ENCODE data around the gene CASZ1. TPM values are rescaled to one million over a fixed set of nuclear protein-coding genes. Genes with fewer than 3 reads are reported as not detected.

Gene CASZ1
- total RNA-seq: 5.1 and 5.2 TPM in 2 replicates
- 1.5 and 1.9 TPM in 2 replicates for polyA plus RNA-seq
- polyA plus RNA-seq (2011; cell fraction: cytosol; rRNA removed): 0.89 and 1.0 TPM in 2 replicates
- polyA plus RNA-seq (2011; cell fraction: nucleus; rRNA removed): 2.1 and 2.4 TPM in 2 replicates
- polyA plus RNA-seq (2012): 0.99 and 1.5 TPM in 2 replicates
- polyA minus RNA-seq: 2.0 and 2.7 TPM in 2 replicates
- polyA minus RNA-seq (2011; cell fraction: cytosol; rRNA and poly(A)+ RNA removed): 1.5 TPM
- polyA minus RNA-seq (2011; cell fraction: nucleus; rRNA and poly(A)+ RNA removed): 0.67 and 2.1 TPM in 2 replicates
- Bru-seq, nascent RNA: percentile 21 among the genes with signal in this experiment
- percentile 26 among the genes with signal in this experiment for BruChase-seq, experiment 1, labeled RNA remaining after a 6-hour chase
- percentile 25 among the genes with signal in this experiment for BruChase-seq, experiment 2, labeled RNA remaining after a 2-hour chase
- long read RNA-seq, partial matches to known transcripts: 1 of 4 reads
- long read RNA-seq, other reads (novel, unspliced or antisense): 3 of 4 reads

DNA sequence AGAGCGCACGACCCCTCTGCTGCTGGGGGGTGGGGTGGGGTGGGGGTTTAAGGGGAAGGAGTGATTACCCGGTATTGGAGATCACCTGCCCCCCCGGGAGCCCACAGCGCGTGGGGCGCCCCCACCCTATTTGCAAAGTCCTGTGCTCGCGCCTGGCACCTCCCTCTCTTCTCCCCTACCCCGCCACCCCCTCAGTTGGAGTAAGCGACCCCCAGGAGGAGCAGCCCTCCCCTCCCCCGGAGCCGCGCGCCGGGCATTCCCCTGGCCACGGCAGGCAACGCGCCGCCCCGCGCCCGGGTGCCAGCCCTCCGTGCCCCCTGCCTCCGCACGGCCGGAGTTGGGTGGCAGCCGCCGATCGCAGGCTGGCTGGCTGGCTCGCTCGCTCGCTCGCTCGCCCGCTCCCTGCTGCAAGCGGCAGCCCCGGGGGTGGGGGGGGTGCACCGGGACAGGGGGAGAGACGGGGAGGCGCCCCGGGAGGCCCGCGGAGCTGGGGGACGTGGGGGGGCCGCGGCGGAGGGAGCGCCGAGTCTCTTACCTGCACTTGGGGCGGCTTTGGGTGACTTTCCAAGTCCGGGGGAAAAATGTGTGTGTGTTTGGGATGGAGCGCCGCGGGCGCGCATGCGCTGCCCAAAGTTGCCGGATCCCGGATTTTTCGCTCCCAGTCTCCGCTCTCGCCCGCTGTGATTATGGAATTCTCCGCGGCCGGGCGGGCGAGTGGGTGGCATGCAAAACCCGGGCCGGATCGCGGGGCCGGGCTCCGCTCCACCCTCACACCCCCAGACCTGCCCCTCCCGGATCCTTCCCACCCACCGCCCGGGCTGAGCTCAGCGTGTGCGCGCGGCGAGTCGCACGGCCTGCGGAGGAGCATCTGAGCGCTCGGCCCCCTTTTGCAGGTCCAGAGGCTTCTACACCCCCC, at the start of gene CASZ1:
Gene CASZ1, minus strand, starts transcription at position 618 of the 916 bp plus-strand sequence. CDS start 102,757 bp downstream, outside the sequence.
- BruUV-seq (replicated peaks): no TSS peak
- H3K9me1 ChIP-seq (replicated peaks; ENCODE audit: control insufficient read depth, extremely low read depth, insufficient read depth, low read length): no peaks in the 10 kb centered on the region
- peak within 1 kb of the TSS; percentile 48 to 68 (median 56) for H3K4me3 ChIP-seq (replicated peaks in 1 of 3; ENCODE audit: insufficient read depth in 1 of 3, low read depth in 1 of 3, low read length in 3 of 3)
- DNase-seq (ENCODE audit: low read depth, low spot score) (peak; percentile 83), FAIRE-seq (peak; percentile 80)
- peak within 1 kb of the TSS; percentile 72 for H2AFZ ChIP-seq (ENCODE audit: low read depth, low read length)
- no peaks in the 10 kb centered on the region for H4K20me1 ChIP-seq (replicated peaks; ENCODE audit: control insufficient read depth, extremely low read depth, insufficient read depth, low read length)
- CTCF ChIA-PET: no interaction called here
- POLR2A ChIA-PET: no interaction called here
- H3K79me2 ChIP-seq (ENCODE audit: control insufficient read depth, insufficient read depth, low read length): no peaks in the 10 kb centered on the region
- no peak within 1 kb of the TSS for H3K27ac ChIP-seq (ENCODE audit: insufficient read depth, low read depth, low read length)
- H3K9me3 ChIP-seq (replicated peaks; ENCODE audit: control insufficient read depth, insufficient read depth, low read length): no peaks in the 10 kb centered on the region
- H3K9ac ChIP-seq (replicated peaks; ENCODE audit: extremely low read depth, insufficient read depth, low read length): no peak within 1 kb of the TSS
- peaks cover 14% of the 10 kb centered on the region for H3K4me1 ChIP-seq (ENCODE audit: control insufficient read depth, extremely low read depth, insufficient read depth, low read length)
- TF ChIP-seq EZH2 (IDR thresholded peaks at IDR 0.05; ENCODE audit: borderline replicate concordance, low read depth, low read length, severe bottlenecking) (peak; percentile 11), GATA2 (IDR thresholded peaks at IDR 0.05; ENCODE audit: insufficient read depth, insufficient read length, low read depth, low read length) (no peak)
- H3K4me2 ChIP-seq (ENCODE audit: insufficient read depth, low read length): peak within 1 kb of the TSS; percentile 74
- no peaks in the 10 kb centered on the region for H3K36me3 ChIP-seq (ENCODE audit: control insufficient read depth in 2 of 2, extremely low read depth in 1 of 2, insufficient read depth in 2 of 2, low read length in 2 of 2)
- peaks cover 39 to 58% of the 10 kb centered on the region in 2 experiments for H3K27me3 ChIP-seq (ENCODE audit: control insufficient read depth in 2 of 2, insufficient read depth in 2 of 2, low read length in 2 of 2)
- dilution Hi-C loops (cut with MboI; ENCODE audit: extremely low pct_ligation_motif_present, low sequenced_read_pairs): no loop called here
- intact Hi-C loops (cut with micrococcal nuclease): loop anchor here (1.0 to 2.0 kb wide), 2 partner anchors 12 to 267 kb away; no protein-coding TSS in a partner anchor

- Histone ChIP-seq H3K36me3 (ENCODE audit: control insufficient read depth in 2 of 2, extremely low read depth in 1 of 2, insufficient read depth in 2 of 2, low read length in 2 of 2) (no peaks in the 10 kb centered on the region), H4K20me1 (replicated peaks; ENCODE audit: control insufficient read depth, extremely low read depth, insufficient read depth, low read length) (no peaks in the 10 kb centered on the region), H3K27me3 (ENCODE audit: control insufficient read depth in 2 of 2, insufficient read depth in 2 of 2, low read length in 2 of 2) (peaks cover 1 to 3% of the 10 kb centered on the region in 2 experiments), H3K9me3 (replicated peaks; ENCODE audit: control insufficient read depth, insufficient read depth, low read length) (no peaks in the 10 kb centered on the region), H3K9ac (replicated peaks; ENCODE audit: extremely low read depth, insufficient read depth, low read length) (no peak overlapping the region), H3K79me2 (ENCODE audit: control insufficient read depth, insufficient read depth, low read length) (no peaks in the 10 kb centered on the region), H3K4me2 (ENCODE audit: insufficient read depth, low read length) (no peak overlapping the region), H2AFZ (ENCODE audit: low read depth, low read length) (no peak overlapping the region), H3K27ac (ENCODE audit: insufficient read depth, low read depth, low read length) (no peak overlapping the region), H3K4me3 (replicated peaks in 1 of 3; ENCODE audit: insufficient read depth in 1 of 3, low read depth in 1 of 3, low read length in 3 of 3) (no peak overlapping the region), H3K9me1 (replicated peaks; ENCODE audit: control insufficient read depth, extremely low read depth, insufficient read depth, low read length) (no peaks in the 10 kb centered on the region), H3K4me1 (ENCODE audit: control insufficient read depth, extremely low read depth, insufficient read depth, low read length) (no peaks in the 10 kb centered on the region)
- DNase-seq (ENCODE audit: low read depth, low spot score) (no peak), FAIRE-seq (no peak)
- no TSS peak for BruUV-seq (replicated peaks)
- intact Hi-C loops (cut with micrococcal nuclease) (loop anchor here (1.0 kb wide), 1 partner anchor 336 kb away; no protein-coding TSS in a partner anchor), dilution Hi-C loops (cut with MboI; ENCODE audit: extremely low pct_ligation_motif_present, low sequenced_read_pairs) (no loop called here)
- TF ChIP-seq MYC (IDR thresholded peaks at IDR 0.05; ENCODE audit: low read depth, low read length) (no peak), CTCF (IDR thresholded peaks at IDR 0.05; ENCODE audit: extremely low read depth in 1 of 2, insufficient read depth in 1 of 2, low read depth in 1 of 2, low read length in 2 of 2) (no peak), GATA2 (IDR thresholded peaks at IDR 0.05; ENCODE audit: insufficient read depth, insufficient read length, low read depth, low read length) (no peak), FOS (IDR thresholded peaks at IDR 0.05; ENCODE audit: borderline replicate concordance, insufficient read depth, low read length) (no peak), POLR2A (IDR thresholded peaks at IDR 0.05; ENCODE audit: low read depth, low read length) (no peak), MAX (IDR thresholded peaks at IDR 0.05; ENCODE audit: insufficient read depth, insufficient read length) (no peak)
- CTCF ChIA-PET: no interaction called here
- POLR2A ChIA-PET: no interaction called here
Measured at GRCh38 chr1:10843697-10844096, 47.3 kb upstream of the CASZ1 start.
